Measurements from ENCODE around the gene SGTB. TPM values are rescaled to one million over a fixed set of nuclear protein-coding genes. Genes with fewer than 3 reads are reported as not detected.

SGTB gene
- total RNA-seq, 1 experiment from 2014 or later = 9.2 TPM

- ChIA-PET CTCF (no interaction called here), POLR2A (no interaction called here)
- intact Hi-C loops (cut with micrococcal nuclease; ENCODE audit: unreplicated experiment) (no loop called here), in situ Hi-C loops (cut with HindIII; ENCODE audit: low pct_unique_long_range_greater_than_20kb, low sequenced_read_pairs) (no loop called here)
- H3K36me3 ChIP-seq (ENCODE audit: control insufficient read depth, insufficient read depth, low read length) = 0 out of 2 replicates have a peak, but pooled peaks cover 3% of the 10 kb centered on the region
- no peak for TF ChIP-seq CTCF (IDR thresholded peaks at IDR 0.05)
- no peak for TF ChIP-seq TCF7L2 (IDR thresholded peaks at IDR 0.05; ENCODE audit: low read depth, low read length)
- TF ChIP-seq POLR2AphosphoS5 (IDR thresholded peaks at IDR 0.05; ENCODE audit: low read depth, low read length) = no peak
- no peak for TF ChIP-seq SIN3A (IDR thresholded peaks at IDR 0.05; ENCODE audit: borderline replicate concordance, insufficient read depth, low read depth, low read length)
- no peak for TF ChIP-seq REST (IDR thresholded peaks at IDR 0.05; ENCODE audit: insufficient read depth in 1 of 2, low read depth in 2 of 2, low read length in 1 of 2)
- no peak overlapping the region for H3K27ac ChIP-seq (ENCODE audit: low read length)
- ATAC-seq (peak; percentile 85), DNase-seq (ENCODE audit: low read depth, low spot score) (no peak)
- no peaks in the 10 kb centered on the region for H3K27me3 ChIP-seq (ENCODE audit: control insufficient read depth, insufficient read depth, low read length)
- BruUV-seq (replicated peaks) = no TSS peak
- H3K9me3 ChIP-seq (ENCODE audit: control insufficient read depth, insufficient read depth, low read depth, low read length) = no peaks in the 10 kb centered on the region
- H3K4me3 ChIP-seq (ENCODE audit: low read depth in 2 of 2, low read length in 2 of 2) = no peak overlapping the region
- no peaks in the 10 kb centered on the region for H3K4me1 ChIP-seq (ENCODE audit: control insufficient read depth, insufficient read depth, low read length)
These were observed 47.6 kb upstream of the SGTB start for GRCh38 chr5:65769539-65769938.

GRCh38 chr5:65768723-65769346 lies 46.9 kb upstream of the SGTB start:
- DNase-seq (ENCODE audit: low read depth, low spot score) (no peak), ATAC-seq (no peak)
- no TSS peak for BruUV-seq (replicated peaks)
- TF ChIP-seq SIN3A (IDR thresholded peaks at IDR 0.05; ENCODE audit: borderline replicate concordance, insufficient read depth, low read depth, low read length) (no peak), REST (IDR thresholded peaks at IDR 0.05; ENCODE audit: insufficient read depth in 1 of 2, low read depth in 2 of 2, low read length in 1 of 2) (no peak), POLR2AphosphoS5 (IDR thresholded peaks at IDR 0.05; ENCODE audit: low read depth, low read length) (no peak), CTCF (IDR thresholded peaks at IDR 0.05) (no peak), TCF7L2 (IDR thresholded peaks at IDR 0.05; ENCODE audit: low read depth, low read length) (no peak)
- ChIA-PET CTCF (no interaction called here), POLR2A (no interaction called here)
- Histone ChIP-seq H3K27me3 (ENCODE audit: control insufficient read depth, insufficient read depth, low read length) (no peaks in the 10 kb centered on the region), H3K9me3 (ENCODE audit: control insufficient read depth, insufficient read depth, low read depth, low read length) (no peaks in the 10 kb centered on the region), H3K36me3 (ENCODE audit: control insufficient read depth, insufficient read depth, low read length) (0 out of 2 replicates have a peak, but pooled peaks cover 3% of the 10 kb centered on the region), H3K27ac (ENCODE audit: low read length) (no peak overlapping the region), H3K4me3 (ENCODE audit: low read depth in 2 of 2, low read length in 2 of 2) (no peak overlapping the region), H3K4me1 (ENCODE audit: control insufficient read depth, insufficient read depth, low read length) (no peaks in the 10 kb centered on the region)
- in situ Hi-C loops (cut with HindIII; ENCODE audit: low pct_unique_long_range_greater_than_20kb, low sequenced_read_pairs) = no loop called here
- intact Hi-C loops (cut with micrococcal nuclease; ENCODE audit: unreplicated experiment) = no loop called here
